Measurements from ENCODE around the gene FBXW4.

The FBXW4 gene

DNA sequence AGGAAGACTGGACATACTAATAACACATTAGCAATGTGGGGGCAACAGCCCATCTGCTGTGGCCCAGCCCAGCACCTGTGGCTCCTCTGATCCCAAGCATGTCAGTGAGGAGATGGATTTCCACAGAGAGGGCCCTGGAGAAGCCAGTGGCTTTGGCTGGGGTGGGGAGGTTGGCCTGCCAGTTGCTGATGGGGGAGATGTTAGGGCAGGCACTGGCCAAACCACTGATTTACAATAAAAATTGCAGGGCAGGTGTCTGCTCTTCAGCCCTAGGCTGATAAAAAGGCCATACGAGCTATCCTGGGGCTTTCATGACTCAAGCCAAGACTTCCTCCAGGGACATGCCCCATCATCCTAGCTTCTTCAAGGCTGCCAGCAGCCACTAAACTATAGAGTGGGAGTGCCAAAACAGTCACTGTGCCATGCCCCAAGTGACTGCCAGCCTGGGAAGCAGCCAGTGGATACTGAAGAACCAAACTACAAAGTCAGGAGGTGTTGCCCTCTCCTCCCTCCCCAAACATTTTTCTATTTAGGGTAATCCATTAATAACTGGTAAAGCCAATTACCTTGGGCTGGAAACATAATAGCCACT is 69.1 kb downstream of the FBXW4 start:
- TF ChIP-seq POLR2AphosphoS5 (IDR thresholded peaks at IDR 0.05; ENCODE audit: borderline replicate concordance, low read depth, low read length) (no peak), EZH2 (IDR thresholded peaks at IDR 0.05) (no peak), FOXP2 (optimal IDR thresholded peaks at IDR 0.05; ENCODE audit: control extremely low read depth, extremely low read length, insufficient read depth) (no peak)
- Histone ChIP-seq H3K9ac (ENCODE audit: insufficient read length) (no peak overlapping the region), H3K27ac (no peak overlapping the region), H3K36me3 (ENCODE audit: insufficient read depth, low read length) (no peaks in the 10 kb centered on the region; the same call in 1 of the 2 replicates), H3K9me3 (ENCODE audit: low read depth, low read length) (no peaks in the 10 kb centered on the region), H3K4me3 (no peak overlapping the region)
- no peak for DNase-seq (ENCODE audit: low read depth, low spot score)

DNA sequence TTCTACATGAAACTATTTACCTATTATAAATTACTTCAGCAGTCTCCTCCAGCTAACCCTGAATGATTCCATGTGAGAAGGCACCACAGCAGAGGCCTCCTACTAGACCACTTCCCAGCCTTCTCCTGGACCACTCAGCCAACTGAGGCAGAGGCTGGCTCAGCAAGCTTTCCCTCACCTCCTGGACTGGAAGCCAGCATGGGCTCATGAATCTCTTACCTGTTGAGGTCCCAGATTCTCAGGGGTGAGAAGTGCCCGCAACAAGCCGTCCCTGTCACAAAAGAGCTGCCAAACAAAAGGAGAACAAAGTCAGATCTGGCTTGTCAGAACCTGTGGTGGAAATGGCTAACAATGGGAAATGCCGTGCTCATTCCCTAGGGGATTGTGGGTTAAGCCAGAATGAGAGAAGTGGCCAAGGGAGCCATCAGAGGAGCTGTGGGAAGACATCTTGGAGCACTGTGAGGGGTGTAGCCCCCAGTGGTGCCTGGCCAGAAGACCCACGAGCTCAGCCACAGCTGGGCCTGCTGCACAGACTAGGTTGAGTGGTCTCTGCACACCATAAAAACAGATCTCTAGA is 70.4 kb downstream of the FBXW4 start:
- DNase-seq (ENCODE audit: low read depth, low spot score), result no peak
- no peaks in the 10 kb centered on the region for H3K9me3 ChIP-seq (ENCODE audit: low read depth, low read length)
- TF ChIP-seq FOXP2 (optimal IDR thresholded peaks at IDR 0.05; ENCODE audit: control extremely low read depth, extremely low read length, insufficient read depth), result no peak
- TF ChIP-seq POLR2AphosphoS5 (IDR thresholded peaks at IDR 0.05; ENCODE audit: borderline replicate concordance, low read depth, low read length), result no peak
- TF ChIP-seq EZH2 (IDR thresholded peaks at IDR 0.05), result no peak
- no peak overlapping the region for H3K9ac ChIP-seq (ENCODE audit: insufficient read length)
- H3K27ac ChIP-seq, result no peak overlapping the region
- no peaks in the 10 kb centered on the region; the same call in 1 of the 2 replicates for H3K36me3 ChIP-seq (ENCODE audit: insufficient read depth, low read length)
- no peak overlapping the region for H3K4me3 ChIP-seq

GRCh38 chr10:101623528-101623927 is 71.4 kb downstream of the FBXW4 start:
- no peak overlapping the region for H3K27ac ChIP-seq
- no peak for DNase-seq (ENCODE audit: low read depth, low spot score)
- no peak overlapping the region for H3K9ac ChIP-seq (ENCODE audit: insufficient read length)
- no peak overlapping the region for H3K4me3 ChIP-seq
- H3K9me3 ChIP-seq (ENCODE audit: low read depth, low read length), result no peaks in the 10 kb centered on the region
- TF ChIP-seq FOXP2 (optimal IDR thresholded peaks at IDR 0.05; ENCODE audit: control extremely low read depth, extremely low read length, insufficient read depth), result no peak
- TF ChIP-seq EZH2 (IDR thresholded peaks at IDR 0.05), result no peak
- H3K36me3 ChIP-seq (ENCODE audit: insufficient read depth, low read length), result no peaks in the 10 kb centered on the region; the same call in 1 of the 2 replicates

GRCh38 chr10:101619983-101620382 is 75.0 kb downstream of the FBXW4 start:
- DNase-seq (ENCODE audit: low read depth, low spot score), result no peak
- no peak overlapping the region for H3K4me3 ChIP-seq
- H3K27ac ChIP-seq, result no peak overlapping the region
- H3K36me3 ChIP-seq (ENCODE audit: insufficient read depth, low read length), result no peaks in the 10 kb centered on the region; the same call in 1 of the 2 replicates
- TF ChIP-seq FOXP2 (optimal IDR thresholded peaks at IDR 0.05; ENCODE audit: control extremely low read depth, extremely low read length, insufficient read depth) (no peak), EZH2 (IDR thresholded peaks at IDR 0.05) (no peak), POLR2AphosphoS5 (IDR thresholded peaks at IDR 0.05; ENCODE audit: borderline replicate concordance, low read depth, low read length) (no peak)
- no peaks in the 10 kb centered on the region for H3K9me3 ChIP-seq (ENCODE audit: low read depth, low read length)
- no peak overlapping the region for H3K9ac ChIP-seq (ENCODE audit: insufficient read length)

- no peak for TF ChIP-seq EZH2 (IDR thresholded peaks at IDR 0.05)
- no peak overlapping the region for H3K27ac ChIP-seq
- H3K4me3 ChIP-seq, result no peak overlapping the region
- H3K36me3 ChIP-seq (ENCODE audit: insufficient read depth, low read length), result no peaks in the 10 kb centered on the region; the same call in 1 of the 2 replicates
- no peak overlapping the region for H3K9ac ChIP-seq (ENCODE audit: insufficient read length)
- H3K9me3 ChIP-seq (ENCODE audit: low read depth, low read length), result no peaks in the 10 kb centered on the region
- DNase-seq (ENCODE audit: low read depth, low spot score), result no peak
Observed at GRCh38 chr10:101618871-101619270, 76.1 kb downstream of the FBXW4 start.

DNA sequence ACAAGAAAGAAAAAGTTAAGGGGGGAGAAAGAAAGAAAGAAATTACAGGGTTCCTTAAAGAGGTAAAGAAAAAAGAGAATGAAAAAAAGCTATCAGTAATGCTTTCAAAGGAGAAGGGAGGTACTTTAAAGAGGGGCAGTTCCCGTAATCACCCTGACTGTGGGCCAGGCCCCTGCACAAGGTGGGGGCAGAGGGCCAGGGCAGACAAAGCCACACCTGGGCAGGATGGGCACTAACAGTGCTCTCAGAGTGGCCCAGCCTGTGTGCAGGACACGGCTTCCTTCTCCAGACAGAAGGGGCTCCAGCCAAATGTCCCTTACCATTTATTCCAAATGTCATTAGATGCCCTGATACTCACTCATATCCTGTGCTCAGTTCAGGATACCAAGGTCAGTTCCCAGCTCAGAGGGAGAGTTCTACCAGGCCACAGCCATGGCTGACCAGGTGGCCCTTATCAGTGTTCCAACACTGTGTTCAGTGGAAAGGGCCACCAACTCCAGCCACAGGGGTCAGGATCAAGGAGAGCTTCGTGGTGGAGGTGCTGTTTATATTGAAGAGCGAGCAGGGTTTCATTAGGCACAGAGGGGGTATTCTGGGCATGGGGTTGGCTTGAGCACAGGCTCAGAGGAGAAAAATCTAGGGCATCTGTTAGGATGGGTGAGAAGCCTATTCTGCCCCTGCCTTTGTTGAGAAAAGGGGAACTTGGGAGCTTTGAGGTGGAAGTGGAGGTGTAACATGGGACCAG is 77.0 kb downstream of the FBXW4 start:
- no peak for TF ChIP-seq FOXP2 (optimal IDR thresholded peaks at IDR 0.05; ENCODE audit: control extremely low read depth, extremely low read length, insufficient read depth)
- TF ChIP-seq POLR2AphosphoS5 (IDR thresholded peaks at IDR 0.05; ENCODE audit: borderline replicate concordance, low read depth, low read length), result no peak
- no peak for TF ChIP-seq EZH2 (IDR thresholded peaks at IDR 0.05)
- Histone ChIP-seq H3K4me3 (no peak overlapping the region), H3K36me3 (ENCODE audit: insufficient read depth, low read length) (no peaks in the 10 kb centered on the region), H3K27ac (no peak overlapping the region), H3K9me3 (ENCODE audit: low read depth, low read length) (no peaks in the 10 kb centered on the region), H3K9ac (ENCODE audit: insufficient read length) (no peak overlapping the region)
- DNase-seq (ENCODE audit: low read depth, low spot score), result no peak

DNA sequence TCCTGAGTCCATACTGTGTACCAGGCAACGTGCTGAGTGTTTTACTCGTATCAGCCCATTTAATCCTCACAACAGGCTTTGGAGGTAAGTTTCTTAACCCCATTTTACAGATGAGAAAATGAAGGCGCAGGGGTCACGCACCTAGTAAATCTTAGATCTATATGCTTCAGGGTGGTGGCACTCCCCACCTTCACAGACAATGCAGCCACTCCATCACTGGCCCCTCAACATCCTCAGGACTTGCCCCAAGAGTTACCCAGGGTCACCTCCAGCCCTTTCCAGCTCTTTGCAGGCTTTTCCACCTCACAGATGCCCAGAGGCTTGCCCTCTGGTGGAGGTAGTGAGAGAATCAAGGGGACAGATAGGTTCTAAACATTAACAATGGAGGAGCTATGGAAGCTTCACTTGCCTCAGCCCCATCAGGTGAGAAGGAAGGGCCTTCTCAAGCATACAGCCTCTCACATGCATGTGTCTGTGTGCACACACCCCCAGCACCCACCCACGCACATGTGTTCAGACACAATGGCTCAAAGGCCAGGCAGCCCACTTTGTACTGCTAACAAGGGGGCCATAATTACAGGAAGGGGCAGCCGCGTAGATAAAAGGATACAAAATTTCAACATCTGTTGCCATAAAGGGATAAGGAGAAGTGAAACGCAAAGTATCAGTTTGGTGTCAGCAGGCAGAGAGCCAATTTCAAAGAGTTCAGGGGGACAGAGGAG is 77.7 kb downstream of the FBXW4 start:
- Histone ChIP-seq H3K4me3 (no peak overlapping the region), H3K27ac (no peak overlapping the region), H3K36me3 (ENCODE audit: insufficient read depth, low read length) (no peaks in the 10 kb centered on the region), H3K9me3 (ENCODE audit: low read depth, low read length) (no peaks in the 10 kb centered on the region), H3K9ac (ENCODE audit: insufficient read length) (no peak overlapping the region)
- DNase-seq (ENCODE audit: low read depth, low spot score), result no peak
- TF ChIP-seq FOXP2 (optimal IDR thresholded peaks at IDR 0.05; ENCODE audit: control extremely low read depth, extremely low read length, insufficient read depth) (no peak), POLR2AphosphoS5 (IDR thresholded peaks at IDR 0.05; ENCODE audit: borderline replicate concordance, low read depth, low read length) (no peak), EZH2 (IDR thresholded peaks at IDR 0.05) (no peak)

DNA sequence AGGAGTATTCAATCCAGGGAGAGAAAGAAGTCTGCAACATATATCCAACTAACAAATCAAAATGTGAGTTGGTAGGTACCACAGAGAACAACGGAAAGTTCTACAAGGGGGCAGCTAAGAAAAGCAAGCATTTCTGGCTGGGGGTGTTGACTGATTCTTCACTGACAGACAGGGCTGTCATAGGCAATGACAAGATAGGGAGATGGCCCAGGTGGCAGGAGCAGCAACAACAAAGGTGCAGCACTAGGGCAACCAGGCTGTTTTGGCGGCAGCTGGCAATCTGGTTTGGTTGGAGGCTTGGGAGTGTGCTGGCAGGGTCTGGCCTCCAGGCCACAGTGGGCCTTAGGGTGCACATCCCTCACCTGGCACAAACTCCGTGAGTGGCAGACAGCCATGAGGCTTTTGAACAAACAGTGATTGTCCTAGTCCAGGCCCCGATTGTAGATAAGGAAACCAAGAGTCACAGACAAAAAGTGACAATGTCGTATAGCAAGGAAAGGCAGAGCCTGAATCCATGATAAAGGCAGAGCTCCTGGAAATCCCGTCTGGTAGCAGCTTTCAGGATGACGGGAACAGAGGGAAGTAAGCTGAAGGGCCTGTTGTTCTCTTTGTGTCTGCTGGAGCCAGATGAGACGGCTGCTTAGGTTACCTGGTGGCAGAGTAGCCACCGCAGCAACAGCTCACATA is 78.4 kb downstream of the FBXW4 start:
- Histone ChIP-seq H3K27ac (no peak overlapping the region), H3K4me3 (no peak overlapping the region)

More for the DNA sequence above, 78.4 kb downstream of the FBXW4 start:
- Histone ChIP-seq H3K9me3 (ENCODE audit: low read depth, low read length) (no peaks in the 10 kb centered on the region), H3K9ac (ENCODE audit: insufficient read length) (no peak overlapping the region), H3K36me3 (ENCODE audit: insufficient read depth, low read length) (no peaks in the 10 kb centered on the region)
- DNase-seq (ENCODE audit: low read depth, low spot score), result no peak
- TF ChIP-seq EZH2 (IDR thresholded peaks at IDR 0.05), result no peak
- no peak for TF ChIP-seq POLR2AphosphoS5 (IDR thresholded peaks at IDR 0.05; ENCODE audit: borderline replicate concordance, low read depth, low read length)
